LoVo (cell line): ENCODE measurements around the gene WDR35.
"Not testable (repeated sequence)": the region's sequence is repeated elsewhere in the genome, so short reads cannot be mapped to it uniquely, and the experiment has no call there.

Source experiments
- DNase-seq: peaks from one replicate; pipeline ENCODE4 v3.0.0-alpha.2; 2016; ENCODE audit warnings: low spot score

WDR35 gene

DNA sequence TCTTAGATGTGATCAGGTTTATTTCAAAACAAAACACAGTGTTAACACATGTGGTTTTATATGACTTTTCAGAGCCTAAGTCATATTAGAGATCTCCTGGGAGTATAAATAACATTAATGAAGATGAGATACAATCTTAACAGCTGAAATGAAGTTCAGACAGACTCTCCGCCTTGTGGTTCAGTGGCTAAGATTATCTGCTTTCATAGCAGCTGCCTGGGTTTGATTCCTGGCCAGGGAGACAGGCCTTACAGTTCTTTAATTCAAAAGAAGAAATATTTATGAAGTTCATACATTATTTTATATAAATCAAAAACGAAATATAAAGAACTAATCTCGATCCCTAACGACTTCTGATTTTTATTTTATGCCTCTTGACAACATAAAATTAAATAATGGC, 52.9 kb downstream of the WDR35 start:
- no peak for DNase-seq

DNA sequence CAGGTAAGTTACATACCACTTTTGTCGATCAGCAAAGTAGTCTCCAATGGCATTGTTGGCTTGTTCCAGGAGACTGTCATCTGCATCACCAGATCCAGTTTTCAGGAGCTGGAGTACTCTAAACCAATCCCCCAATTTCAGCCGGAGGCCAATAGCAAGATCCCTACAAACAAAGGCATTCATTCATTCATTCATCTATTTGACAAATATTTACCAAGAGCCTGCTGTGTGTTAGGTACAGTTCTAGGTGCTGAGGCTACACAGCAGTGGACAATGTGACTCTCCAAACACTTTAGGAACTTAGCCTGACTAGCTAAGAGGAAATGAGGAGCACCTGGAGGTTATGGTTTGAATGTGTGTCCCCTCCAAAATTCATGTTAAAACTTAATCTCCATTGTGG, 53.7 kb downstream of the WDR35 start:
- DNase-seq = no peak

DNA sequence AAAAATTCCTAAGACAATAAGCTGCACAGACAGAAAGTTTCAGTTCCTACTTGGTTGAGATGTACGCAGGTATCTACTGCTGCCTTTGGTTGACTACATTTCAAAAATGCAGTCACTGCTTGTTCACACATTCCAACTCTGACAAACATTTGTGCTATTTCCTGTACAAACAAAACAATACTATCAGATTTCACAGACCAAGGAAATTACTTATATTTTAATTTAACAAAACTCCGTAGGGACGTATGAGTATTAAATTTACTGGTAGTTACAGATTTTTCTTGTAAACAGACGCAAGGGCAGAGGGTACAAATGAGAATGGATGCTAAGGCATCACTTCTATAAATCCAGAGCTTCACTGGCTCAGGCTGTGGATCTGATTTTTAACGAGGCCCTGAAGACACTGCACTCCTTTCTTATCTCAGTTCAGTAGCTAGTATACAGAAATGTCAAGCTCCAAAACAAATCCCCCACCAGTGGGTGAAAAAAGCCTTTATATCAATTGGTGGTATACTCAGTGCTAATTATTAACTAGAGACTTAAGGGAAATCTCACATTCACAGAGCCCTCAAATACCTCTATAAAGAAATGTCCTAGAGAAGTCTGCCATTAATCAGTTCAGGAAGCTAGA, 56.4 kb downstream of the WDR35 start:
- DNase-seq = peak; percentile 8

DNA sequence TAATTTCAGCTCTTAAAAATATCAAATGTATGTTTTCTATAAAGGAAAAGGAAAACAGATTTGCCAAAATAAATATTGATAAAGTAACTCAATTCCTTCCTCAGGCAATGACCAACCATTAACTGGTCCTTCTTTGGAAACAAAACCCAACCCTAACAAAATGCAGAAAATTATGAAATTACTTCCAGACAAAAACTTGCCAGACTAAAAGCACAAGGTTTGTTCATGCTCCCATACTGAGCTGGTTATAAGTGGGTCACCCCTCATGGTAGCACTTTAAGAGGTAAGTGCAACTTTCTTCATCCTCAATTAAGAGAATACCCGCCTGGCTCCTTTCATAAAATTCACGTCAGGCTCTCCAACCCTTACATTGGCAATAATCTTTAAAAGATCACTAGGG, 57.0 kb downstream of the WDR35 start:
- no peak for DNase-seq

DNA sequence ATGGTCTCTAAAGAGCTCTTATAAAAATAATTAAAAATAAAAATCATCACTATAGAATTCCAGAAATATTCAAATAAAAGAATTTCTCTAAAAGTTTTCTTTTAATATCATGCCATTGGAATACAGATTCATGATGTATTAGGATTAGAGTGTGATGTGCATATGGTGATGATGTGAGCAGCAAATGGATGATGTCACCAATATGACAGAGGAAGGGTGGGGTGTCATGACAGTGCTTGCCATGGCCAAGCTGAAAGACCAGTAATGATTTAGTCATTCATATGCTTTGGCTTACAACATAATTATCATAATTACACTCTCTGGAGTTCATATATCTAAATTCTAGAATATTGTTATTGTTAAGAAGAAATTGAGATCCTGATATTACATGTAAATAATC, 60.7 kb downstream of the WDR35 start:
- no peak for DNase-seq

DNA sequence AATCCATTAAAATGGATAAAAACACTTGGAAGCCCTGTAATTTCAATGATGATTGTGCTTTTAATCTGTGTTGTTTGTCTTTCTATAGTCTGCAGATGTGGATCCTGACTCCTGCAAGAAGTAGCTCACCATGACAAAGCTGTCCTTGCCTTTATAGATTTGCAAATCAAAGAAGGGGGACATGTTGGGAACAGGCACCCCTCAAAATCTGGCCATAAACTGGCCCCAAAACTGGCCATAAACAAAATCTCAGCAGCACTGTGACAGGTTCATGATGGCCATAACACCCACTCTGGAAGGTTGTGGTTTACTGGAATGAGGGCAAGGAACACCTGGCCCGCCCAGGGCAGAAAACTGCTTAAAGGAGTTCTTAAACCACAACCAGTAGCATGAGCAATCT, 62.1 kb downstream of the WDR35 start:
- DNase-seq = not testable (repeated sequence)

DNA sequence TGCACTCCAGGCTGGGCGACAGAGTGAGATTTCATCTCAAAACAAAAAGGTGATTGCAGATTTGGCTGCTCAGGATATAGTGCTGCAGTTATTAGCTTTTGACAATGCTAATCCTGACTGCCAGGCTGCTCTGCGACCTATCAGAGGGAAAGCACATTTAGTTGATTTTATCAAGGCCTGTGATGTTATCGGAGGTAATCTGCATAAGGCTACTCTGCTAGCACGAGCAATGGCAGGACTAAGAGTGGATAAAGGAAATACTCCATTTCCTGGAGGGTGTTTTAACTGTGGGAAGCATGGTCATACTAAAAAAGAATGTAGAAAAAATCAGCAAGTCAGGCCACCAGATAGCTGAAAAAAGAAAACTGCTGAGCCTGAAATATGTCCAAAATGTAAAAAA, 65.4 kb downstream of the WDR35 start:
- DNase-seq = not testable (repeated sequence)

DNA sequence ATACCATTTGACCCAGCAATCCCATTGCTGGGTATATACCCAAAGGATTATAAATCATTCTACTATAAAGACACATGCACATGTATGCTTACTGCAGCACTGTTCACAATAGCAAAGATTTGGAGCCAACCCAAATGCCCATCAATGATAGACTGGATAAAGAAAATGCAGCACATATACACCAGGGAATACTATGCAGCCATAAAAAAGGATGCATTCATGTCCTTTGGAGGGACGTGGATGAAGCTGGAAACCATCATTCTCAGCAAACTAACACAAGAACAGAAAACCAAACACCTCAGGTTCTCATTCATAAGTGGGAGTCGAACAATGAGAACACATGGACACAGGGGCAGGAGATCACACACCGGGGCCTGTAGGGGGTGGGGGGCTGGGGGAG, 67.7 kb downstream of the WDR35 start:
- DNase-seq = not testable (repeated sequence)

DNA sequence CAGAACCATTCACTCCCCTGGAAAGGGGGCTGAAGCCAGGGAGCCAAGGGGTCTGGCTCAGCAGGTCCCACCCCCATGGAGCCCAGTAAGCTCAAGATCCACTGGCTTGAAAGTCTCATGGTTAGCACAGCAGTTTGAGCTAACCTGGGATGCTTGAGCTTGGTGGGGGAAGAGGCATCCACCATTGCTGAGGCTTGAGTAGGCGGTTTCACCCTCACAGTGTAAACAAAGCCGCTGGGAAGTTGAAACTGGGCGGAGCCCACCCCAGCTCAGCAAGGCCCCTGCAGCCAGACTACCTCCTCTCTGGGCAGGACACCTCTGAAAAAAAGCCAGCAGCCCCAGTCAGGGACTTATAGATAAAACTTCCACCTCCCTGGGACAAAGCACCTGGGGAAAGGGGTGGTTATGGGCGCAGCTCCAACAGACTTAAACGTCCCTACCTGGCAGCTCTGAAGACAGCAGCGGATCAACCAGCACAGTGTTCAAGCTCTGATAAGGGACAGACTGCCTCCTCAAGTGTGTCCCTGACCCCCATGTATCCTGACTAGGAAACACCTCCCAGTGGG, 73.4 kb downstream of the WDR35 start:
- DNase-seq = no peak

DNA sequence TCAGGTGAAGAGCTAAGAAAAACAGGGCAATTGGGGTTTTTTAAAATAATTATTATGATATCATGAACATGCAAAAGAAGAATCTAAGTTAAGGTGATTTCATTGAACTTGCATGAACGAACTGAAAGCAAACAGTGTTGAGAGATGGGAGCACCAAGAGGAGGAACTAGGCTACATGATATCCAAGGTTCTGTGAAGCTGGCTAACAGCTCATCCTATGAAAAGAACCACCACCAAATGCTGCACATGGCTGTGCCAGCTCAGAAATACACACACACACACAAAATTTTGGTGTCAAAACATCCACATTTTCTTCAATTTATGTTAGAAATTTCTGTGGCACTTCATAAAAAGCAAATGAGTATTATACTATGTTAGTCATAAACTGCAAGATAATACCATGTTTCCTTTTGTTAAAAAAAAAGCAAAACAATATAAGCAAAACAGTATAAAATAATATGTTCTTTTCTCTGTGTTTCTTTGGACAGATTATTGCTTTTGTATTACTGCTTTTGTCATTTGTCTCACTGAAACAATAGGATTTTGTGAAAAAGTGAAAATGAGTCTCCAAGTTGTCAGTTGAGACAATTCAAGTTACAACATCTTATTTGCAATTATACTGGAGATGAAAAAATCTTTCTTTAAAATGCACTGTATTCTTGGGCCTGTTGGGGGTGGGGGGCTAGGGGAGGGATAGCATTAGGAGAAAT, 75.5 kb downstream of the WDR35 start:
- no peak for DNase-seq

DNA sequence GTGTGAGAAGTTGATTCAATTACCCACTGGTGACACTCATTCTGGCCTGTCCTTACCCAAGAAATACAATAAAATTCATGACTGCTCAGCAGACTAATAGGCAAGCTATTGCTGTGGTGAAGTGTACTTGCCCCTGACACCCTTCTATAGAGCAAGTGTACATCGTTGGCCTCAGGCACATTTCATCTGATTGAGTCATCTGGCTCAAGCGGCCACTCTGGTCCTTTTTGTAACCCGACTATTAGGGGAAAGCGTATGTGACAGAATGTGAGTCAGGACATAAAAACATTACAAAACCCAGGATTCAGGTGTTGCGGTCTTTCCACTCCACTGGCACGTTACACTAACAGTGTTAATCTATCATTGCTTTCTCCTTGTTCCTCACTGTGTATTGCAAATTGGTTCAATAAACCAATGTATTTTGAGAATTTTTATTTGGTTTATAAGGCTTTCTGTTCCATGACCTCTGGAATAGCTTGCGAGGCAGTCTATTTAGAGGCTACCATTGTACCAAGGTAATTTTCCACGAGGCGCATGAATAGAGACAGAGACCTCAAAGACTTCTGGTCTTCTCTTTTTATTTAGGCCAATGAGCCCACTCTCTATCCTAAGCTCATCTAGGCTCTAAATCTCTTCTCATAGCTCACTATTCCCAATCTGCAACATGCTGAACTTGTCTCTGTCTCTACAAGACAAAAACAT, 77.9 kb downstream of the WDR35 start:
- peak; percentile 41 for DNase-seq

DNA sequence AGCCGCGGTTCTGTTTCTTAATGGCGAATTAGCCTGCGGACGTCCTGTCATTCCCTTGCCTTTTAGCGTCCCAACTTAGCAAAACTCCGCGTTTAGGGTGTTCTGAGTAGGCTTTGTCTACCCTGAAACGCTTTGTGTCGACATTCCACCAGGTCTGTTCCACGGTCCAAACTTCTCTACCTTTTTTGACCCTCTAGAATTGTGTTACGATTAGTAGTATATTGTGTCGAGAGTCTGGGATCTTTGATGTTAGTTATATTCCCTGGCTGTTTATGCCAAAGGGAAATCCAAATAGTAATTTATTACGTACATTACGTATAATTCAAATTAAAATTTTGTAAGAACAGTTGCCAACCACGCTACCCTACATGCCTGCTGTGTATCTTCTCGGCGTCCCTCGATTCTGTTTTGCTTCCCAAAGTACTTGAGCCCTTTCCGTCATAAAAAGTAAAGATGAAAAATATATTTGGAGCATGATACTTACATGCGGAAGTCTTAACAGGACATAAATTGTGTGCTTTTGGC, 87.6 kb downstream of the WDR35 start:
- DNase-seq = no peak

DNA sequence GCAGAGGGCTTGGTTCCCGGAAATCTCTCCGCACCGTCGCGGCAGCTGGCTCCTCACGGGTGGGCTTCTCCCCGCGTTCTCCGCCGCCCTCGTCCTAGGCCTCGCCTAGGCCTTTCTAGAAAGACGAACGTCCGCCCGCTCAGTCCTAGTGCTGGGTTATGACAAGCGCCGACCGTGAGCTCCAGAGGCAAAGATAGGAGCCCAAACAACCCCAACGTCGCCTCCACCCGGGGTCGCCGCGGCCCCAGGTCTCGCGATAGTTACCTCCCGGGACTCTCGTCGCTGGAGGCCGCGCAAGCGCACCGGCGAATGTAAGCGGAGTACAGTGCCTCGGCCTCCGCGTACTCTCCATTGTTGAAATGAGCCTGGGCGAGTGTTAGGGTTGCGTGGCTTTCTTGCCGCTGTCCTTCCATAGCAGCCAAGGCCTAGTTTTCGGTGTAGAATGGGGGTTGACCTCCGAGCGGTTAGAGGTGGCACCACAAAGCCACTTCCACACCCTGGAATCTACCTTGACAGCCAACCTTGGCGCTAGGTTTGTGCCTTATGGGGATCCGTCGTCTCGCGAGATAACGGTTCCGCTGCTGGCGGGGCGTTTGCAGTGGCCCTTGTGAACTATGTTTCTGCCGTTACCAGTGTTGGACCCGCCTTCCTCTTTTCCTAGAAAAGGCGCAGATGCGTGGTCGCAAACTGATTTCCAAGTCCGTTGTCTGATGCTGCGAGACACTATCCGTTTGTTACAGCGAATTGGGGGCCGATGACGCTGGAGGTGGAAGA, 88.3 kb downstream of the WDR35 start, which contains the start of gene TTC32:
TSS of gene TTC32 (minus strand) at position 542 of the 774 bp plus-strand sequence. CDS start at position 413, 129 bp downstream.
- DNase-seq = peak; percentile 91

DNA sequence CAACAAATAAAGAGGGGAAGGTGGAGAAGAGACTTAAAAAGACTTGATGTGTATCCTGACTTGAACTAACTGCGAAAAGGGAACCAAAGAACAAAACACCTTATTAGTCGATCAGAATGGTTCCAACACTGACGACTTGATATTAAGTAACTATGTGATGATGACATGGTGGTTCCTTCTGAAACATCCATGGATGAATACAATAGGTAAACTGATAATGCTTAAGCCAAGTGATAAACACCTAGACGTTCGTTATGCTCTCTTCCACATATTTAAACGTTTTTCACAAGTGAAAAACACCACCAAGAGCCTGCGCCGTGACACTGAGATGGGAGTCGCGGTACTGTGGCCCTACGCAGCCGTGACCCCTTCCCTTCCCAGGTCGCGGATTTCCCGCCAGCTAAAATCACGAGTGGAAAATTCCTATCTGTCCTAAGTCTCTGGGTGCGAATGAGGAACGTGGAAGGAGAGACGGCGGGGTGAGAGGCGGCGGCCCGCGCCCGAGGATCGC, 88.9 kb downstream of the WDR35 start:
- DNase-seq = no peak

DNA sequence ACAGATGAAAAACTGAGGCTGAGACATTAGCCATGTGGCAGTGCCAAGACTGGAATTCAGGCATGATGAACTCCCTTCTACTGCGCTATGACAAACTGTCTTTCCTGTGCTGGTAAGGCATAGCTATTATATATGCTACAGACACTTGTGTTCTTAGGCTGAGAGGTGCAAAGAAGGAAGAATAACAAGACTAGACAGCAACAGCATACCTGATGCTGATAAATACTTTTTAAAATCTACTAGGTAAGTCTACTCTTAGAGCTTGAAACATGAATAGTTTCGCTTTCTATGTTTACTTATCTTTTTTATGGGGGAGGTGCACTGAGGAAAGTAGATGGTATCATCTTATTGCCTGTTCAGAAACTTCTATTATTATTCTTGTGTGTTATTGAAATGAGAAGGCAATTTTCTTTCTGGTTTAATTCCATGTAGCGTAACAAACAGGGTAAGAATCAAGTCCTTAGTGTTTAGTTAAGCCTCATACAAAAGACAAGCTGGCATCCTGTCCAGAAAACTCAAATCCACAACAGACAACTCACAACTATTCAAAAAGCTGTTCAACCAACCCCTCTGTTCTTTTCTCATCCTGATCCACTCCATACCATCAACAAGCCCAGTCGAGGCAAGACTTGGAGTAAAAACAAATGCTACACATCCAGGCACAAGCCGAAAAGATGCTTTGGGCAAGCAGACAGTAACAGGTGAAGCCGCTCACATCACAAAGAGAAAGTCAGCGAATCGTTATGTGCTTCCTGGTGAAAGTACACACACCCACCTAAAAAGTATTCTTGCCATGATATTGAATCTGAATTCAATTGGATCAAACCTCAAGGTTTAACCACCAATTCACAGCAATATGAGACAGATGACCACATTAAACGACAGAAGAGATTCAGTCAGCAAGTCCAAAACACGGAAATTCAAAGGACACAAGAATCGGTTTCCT, 89.6 kb downstream of the WDR35 start:
- peak; percentile 16 for DNase-seq

DNA sequence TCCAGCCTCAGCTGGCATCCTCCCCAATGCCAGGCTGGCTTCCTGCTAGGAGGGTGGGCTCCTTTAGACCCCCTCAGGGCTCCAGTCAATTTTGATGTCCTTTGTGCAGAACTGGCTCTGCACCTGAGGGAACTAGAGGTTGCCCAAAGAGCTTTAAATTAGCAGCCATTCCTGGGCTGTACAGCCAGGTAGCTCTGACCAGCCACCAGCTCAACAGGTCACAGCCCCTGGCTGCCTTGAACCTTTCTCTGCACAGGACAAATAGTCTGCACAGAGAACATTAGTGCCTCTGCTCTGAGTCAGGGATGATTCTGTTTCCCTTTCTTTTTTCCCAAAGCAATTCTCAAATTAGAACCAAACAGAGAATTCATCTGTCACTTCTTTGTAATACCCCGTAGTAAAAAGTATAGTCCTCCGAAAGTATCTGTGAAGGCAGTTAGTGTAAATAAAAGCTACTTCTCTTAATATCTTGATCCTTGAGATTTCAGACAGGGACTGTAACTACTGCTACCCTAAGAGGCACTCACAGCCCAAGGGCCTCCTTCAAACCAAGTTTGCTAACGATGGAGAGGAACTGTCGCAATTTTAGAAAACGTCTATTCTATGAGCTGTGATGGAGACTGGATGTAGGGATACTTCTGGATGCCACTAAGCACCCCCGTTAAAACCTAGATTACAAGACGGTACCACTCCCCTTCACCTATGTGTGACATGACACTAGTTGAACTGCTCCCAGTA, 91.1 kb downstream of the WDR35 start:
- no peak for DNase-seq

DNA sequence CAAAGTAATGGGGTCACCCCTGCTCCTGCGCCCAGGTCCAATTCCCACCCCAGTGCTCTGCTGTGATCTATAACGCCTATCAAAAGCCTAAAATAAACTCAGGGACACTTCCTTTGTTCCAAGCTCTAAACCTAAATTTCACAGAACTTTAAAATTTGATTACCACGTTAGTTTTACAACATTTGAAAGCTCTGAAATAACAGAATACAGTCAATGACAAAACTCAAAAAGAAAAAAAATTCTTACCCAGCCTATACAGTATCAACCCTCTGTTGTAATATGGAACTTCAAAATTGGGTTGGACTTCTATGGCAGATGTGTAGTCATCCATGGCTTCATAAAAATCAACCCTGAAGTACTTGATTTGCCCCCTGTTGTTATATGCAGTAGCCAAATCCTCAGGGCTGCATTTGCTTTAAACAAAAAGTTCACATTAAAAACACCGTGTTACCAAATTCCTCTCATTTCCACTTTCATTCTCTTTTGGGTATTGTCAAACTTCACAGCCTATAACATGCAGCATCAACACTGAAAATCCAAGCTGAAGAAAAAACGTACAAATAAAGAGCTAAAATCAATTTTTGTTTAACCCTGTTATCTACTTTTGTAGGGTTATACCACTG, 92.2 kb downstream of the WDR35 start:
- DNase-seq = no peak

DNA sequence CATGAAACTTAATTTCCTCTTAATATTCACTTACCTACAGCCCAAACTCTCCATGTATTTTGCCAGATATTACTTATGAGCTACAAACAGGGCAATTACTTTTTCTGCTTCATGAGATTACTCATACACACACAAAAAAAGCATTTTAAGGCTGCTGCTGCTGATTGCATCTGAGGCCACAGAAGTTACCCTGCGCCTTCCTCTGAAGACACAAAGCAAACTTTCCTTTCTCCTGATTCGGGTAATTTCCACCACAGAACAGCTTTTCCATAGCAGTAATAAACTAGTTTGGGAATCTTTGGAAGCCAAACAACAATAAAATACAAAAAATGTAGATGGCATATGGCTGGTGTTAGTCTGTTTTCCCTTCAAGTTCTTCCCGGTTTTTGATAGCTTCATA, 94.4 kb downstream of the WDR35 start:
- DNase-seq = no peak

DNA sequence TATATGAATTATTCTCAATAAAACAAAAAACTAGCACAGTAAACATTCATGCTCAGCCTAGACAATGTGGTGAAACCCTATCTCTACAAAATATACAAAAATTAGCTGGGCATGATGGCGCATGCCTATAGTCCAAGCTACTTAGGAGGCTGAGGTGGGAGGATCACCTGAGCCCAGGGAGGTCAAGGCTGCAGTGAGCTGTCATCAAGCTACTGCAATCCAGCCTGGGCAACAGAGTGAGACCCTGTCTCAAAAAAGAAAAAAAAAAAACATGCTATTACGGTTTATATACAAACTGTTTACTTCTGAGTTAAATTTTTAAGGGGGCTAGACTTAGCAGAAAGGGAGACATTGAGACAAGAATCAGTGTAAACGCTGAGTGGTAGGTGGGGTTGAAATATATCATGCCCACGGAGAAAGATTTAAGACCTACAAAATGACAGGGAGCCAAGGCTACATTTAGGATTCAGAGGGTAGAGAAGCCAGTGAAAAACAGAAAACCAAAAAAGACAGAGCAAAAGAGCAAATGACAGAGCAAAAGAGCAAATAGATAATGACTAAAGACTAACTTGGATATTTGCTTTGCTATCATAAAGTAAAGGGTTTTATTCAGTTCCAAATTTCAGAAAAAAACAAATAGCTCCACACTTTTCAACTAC, 95.6 kb downstream of the WDR35 start:
- no peak for DNase-seq
